IMR-90 (cell line): ENCODE data around the gene PXK. TPM values are rescaled to one million over a fixed set of nuclear protein-coding genes. Genes with fewer than 3 reads are reported as not detected.

ENCODE experiments used
- ATAC-seq: fragments of 200-7000 bp; cut with Tn5 transposase; 2 replicates; pipeline ENCODE4 v1.9.1; 2020; ENCODE audit warnings: low read depth, mild to moderate bottlenecking, moderate library complexity
- BruUV-seq: library from RNA; stranded (reverse); fragments of 400-500 nt; replicated peaks from 2 replicates; lab custom pipeline; 2021; lab: Mats Ljungman, UMichigan
- CTCF ChIA-PET: fragments of 300-600 bp; formaldehyde crosslinking; extraction: SDS; loops from one replicate; lab custom pipeline; 2021; ENCODE audit warnings: antibody characterized with exemption; lab: Yijun Ruan, JAX
- POLR2A ChIA-PET: fragments of 300-600 bp; sonication (Branson Sonifier 250); formaldehyde crosslinking; loops from one replicate; lab custom pipeline; 2022; ENCODE audit warnings: antibody characterized with exemption; ENCODE audit not compliant: unreplicated experiment; lab: Charles Lee
- DNase-seq: peaks from one replicate; pipeline ENCODE4 v3.0.0; 2013
- H2AFZ ChIP-seq: replicated peaks from 2 replicates; pipeline ENCODE3; 2013; ENCODE audit warnings: low read length, mild to moderate bottlenecking; ENCODE audit not compliant: poor library complexity
- H2AK5ac ChIP-seq: 2 replicates; pipeline ENCODE4 v1.6.1; 2013; ENCODE audit warnings: low read depth, low read length, inconsistent platforms
- H2AK9ac ChIP-seq: replicated peaks from 2 replicates; pipeline ENCODE3; 2013; ENCODE audit warnings: mild to moderate bottlenecking, low read depth, low read length, moderate library complexity; ENCODE audit not compliant: poor library complexity
- H2BK120ac ChIP-seq: 2 replicates; pipeline ENCODE4 v1.6.1; 2013; ENCODE audit warnings: low read depth, low read length, inconsistent platforms
- H2BK15ac ChIP-seq: 3 replicates; pipeline ENCODE4 v1.6.1; 2013; ENCODE audit warnings: low read depth, low read length, inconsistent platforms
- H2BK20ac ChIP-seq: 2 replicates; pipeline ENCODE4 v1.6.1; 2013; ENCODE audit warnings: low read depth, mild to moderate bottlenecking, inconsistent platforms, low read length, moderate library complexity
- H2BK5ac ChIP-seq: 2 replicates; pipeline ENCODE4 v1.6.1; 2013; ENCODE audit warnings: mild to moderate bottlenecking, low read depth, low read length, inconsistent platforms; ENCODE audit not compliant: poor library complexity, severe bottlenecking
- H3K14ac ChIP-seq: replicated peaks from 2 replicates; pipeline ENCODE4 v1.6.1; 2013; ENCODE audit warnings: low read depth, low read length, inconsistent platforms
- H3K18ac ChIP-seq: 2 replicates; pipeline ENCODE4 v1.6.1; 2013; ENCODE audit warnings: low read depth, low read length, control low read depth
- H3K23ac ChIP-seq: 2 replicates; pipeline ENCODE4 v1.6.1; 2013; ENCODE audit warnings: low read depth, low read length, inconsistent platforms
- H3K27ac ChIP-seq: 2 replicates; pipeline ENCODE4 v1.5.1; 2013; ENCODE audit warnings: mild to moderate bottlenecking, control low read depth, low read length; ENCODE audit not compliant: insufficient read depth
- H3K27me3 ChIP-seq: 2 replicates; pipeline ENCODE4 v1.6.1; 2013; ENCODE audit warnings: low read length; ENCODE audit not compliant: control insufficient read depth, insufficient read depth
- H3K36me3 ChIP-seq: 2 replicates; pipeline ENCODE4 v1.6.1; 2013; ENCODE audit warnings: low read length, mixed read lengths; ENCODE audit not compliant: control insufficient read depth, insufficient read depth
- H3K4ac ChIP-seq: 2 replicates; pipeline ENCODE4 v1.6.1; 2013; ENCODE audit warnings: low read depth, low read length, inconsistent platforms
- H3K4me1 ChIP-seq: 2 replicates; pipeline ENCODE4 v1.6.1; 2013; ENCODE audit warnings: low read length, mixed read lengths; ENCODE audit not compliant: control insufficient read depth, insufficient read depth
- H3K4me2 ChIP-seq: 2 replicates; pipeline ENCODE4 v1.6.1; 2013; ENCODE audit warnings: low read depth, mild to moderate bottlenecking, control low read depth, low read length, moderate library complexity
- H3K4me3 ChIP-seq: 2 replicates; pipeline ENCODE4 v1.5.1; 2013; ENCODE audit warnings: low read depth, mild to moderate bottlenecking, control low read depth, low read length, moderate library complexity; ENCODE audit not compliant: insufficient read depth
- H3K56ac ChIP-seq: 2 replicates; pipeline ENCODE4 v1.6.1; 2013; ENCODE audit warnings: low read length, inconsistent platforms; ENCODE audit not compliant: insufficient read depth; ENCODE audit errors: extremely low read depth
- H3K79me1 ChIP-seq, 2 experiments: 2 replicates each; pipeline ENCODE4 v1.6.1; 2013; ENCODE audit warnings: low read length in 2 of 2, inconsistent platforms in 1 of 2, low read depth in 1 of 2
- H3K9ac ChIP-seq: 2 replicates; pipeline ENCODE4 v1.6.1; 2013; ENCODE audit warnings: low read depth, low read length, control low read depth
- H3K9me1 ChIP-seq: 2 replicates; pipeline ENCODE4 v1.6.1; 2013; ENCODE audit warnings: low read length, inconsistent platforms; ENCODE audit not compliant: insufficient read depth
- H3K9me3 ChIP-seq: 2 replicates; pipeline ENCODE4 v1.6.1; 2013; ENCODE audit warnings: low read length; ENCODE audit not compliant: control insufficient read depth, insufficient read depth
- H4K20me1 ChIP-seq: 2 replicates; pipeline ENCODE4 v1.6.1; 2013; ENCODE audit warnings: low read length, inconsistent platforms; ENCODE audit not compliant: insufficient read depth
- H4K5ac ChIP-seq: 2 replicates; pipeline ENCODE4 v1.6.1; 2013; ENCODE audit warnings: mild to moderate bottlenecking, low read depth, low read length, control low read depth
- H4K8ac ChIP-seq, 2 experiments: 2 replicates each; pipeline ENCODE4 v1.6.1; 2013; ENCODE audit warnings: low read depth in 2 of 2, low read length in 2 of 2, control low read depth in 1 of 2, inconsistent platforms in 1 of 2
- H4K91ac ChIP-seq: 2 replicates; pipeline ENCODE4 v1.6.1; 2013; ENCODE audit warnings: low read depth, low read length, inconsistent platforms; ENCODE audit not compliant: insufficient read depth
- MAFK ChIP-seq: IDR thresholded peaks from 2 replicates; pipeline ENCODE4 v1.6.1; 2012; ENCODE audit warnings: low read depth, low read length, improper control_type of control experiment
- RAD21 ChIP-seq: IDR thresholded peaks from 2 replicates; pipeline ENCODE4 v1.6.1; 2012; ENCODE audit warnings: low read length, improper control_type of control experiment
- WGBS, 2 experiments: methylation state at CpG; one replicate each; pipeline versions ENCODE4 v1.1.5 to v1.1.7; 2013; ENCODE audit warnings: missing lambda C conversion rate in 2 of 2; ENCODE audit not compliant: insufficient read length in 1 of 2; ENCODE audit errors: extremely low coverage in 2 of 2; 5-methylcytosine and 5-hydroxymethylcytosine counted together
- dilution Hi-C: fragments of 300-500 bp; cut with HindIII; formaldehyde crosslinking; loops from one replicate; pipeline ENCODE4 v1.14.3; 2018; ENCODE audit warnings: low sequenced_read_pairs; ENCODE audit not compliant: unreplicated experiment
- in situ Hi-C: fragments of 300-500 bp; cut with MboI; formaldehyde crosslinking; loops from 3 replicates; pipeline ENCODE4 v1.14.3; 2019; ENCODE audit warnings: low sequenced_read_pairs, inconsistent platforms, mixed read lengths
- intact Hi-C: fragments of 100-400 bp; cut with micrococcal nuclease; formaldehyde crosslinking; loops from 2 replicates; pipeline ENCODE4 v1.10.0; 2022
- polyA plus RNA-seq, 3 experiments: library from polyadenylated mRNA; depleted of rRNA; stranded (reverse); fragments of >200 nt; gene quantifications; 2 replicates each; pipeline ENCODE4 v1.2.3, GENCODE V29; 2012; ENCODE audit warnings: low replicate concordance in 1 of 3
- total RNA-seq: library from RNA; depleted of rRNA; stranded (reverse); fragments of >200 nt; gene quantifications from 2 replicates; pipeline ENCODE4 v1.2.3, GENCODE V29; 2012

Gene PXK
- total and polyA plus RNA-seq, 2 of the 4 experiments (the other 2 are of a cell fraction): 14.3 to 17.7 TPM

- H3K9ac ChIP-seq: no peak overlapping the region
- H3K4me2 ChIP-seq: no peak overlapping the region
- peaks cover 3% of the 10 kb centered on the region; the same call in 1 of the 2 replicates for H3K9me1 ChIP-seq
- H2AFZ ChIP-seq: no peak overlapping the region
- ATAC-seq (no peak), DNase-seq (no peak)
- no peak overlapping the region for H2BK5ac ChIP-seq
- no peak overlapping the region for H3K4ac ChIP-seq
- no peak overlapping the region for H3K14ac ChIP-seq
- no peak overlapping the region for H3K56ac ChIP-seq
- peaks cover 64% of the 10 kb centered on the region for H3K36me3 ChIP-seq
- peaks cover 3 to 14% of the 10 kb centered on the region in 2 experiments; a peak in 3 of 4 replicates for H3K79me1 ChIP-seq
- no peak overlapping the region for H2BK20ac ChIP-seq
- dilution Hi-C loops (no loop called here), intact Hi-C loops (no loop called here), in situ Hi-C loops (no loop called here)
- no TSS peak for BruUV-seq
- H3K23ac ChIP-seq: no peak overlapping the region
- no peak overlapping the region for H2AK9ac ChIP-seq
- no peak overlapping the region for H2BK120ac ChIP-seq
- no CpG with 5 or more reads among the region's 2 CpGs for WGBS, 2 experiments
- POLR2A ChIA-PET: no interaction called here
- H4K20me1 ChIP-seq: no peaks in the 10 kb centered on the region
- H2AK5ac ChIP-seq: no peak overlapping the region
- H3K9me3 ChIP-seq: no peaks in the 10 kb centered on the region
- no peak overlapping the region for H3K27ac ChIP-seq
- no peak overlapping the region for H4K91ac ChIP-seq
- no peak overlapping the region for H3K18ac ChIP-seq
- H4K5ac ChIP-seq: no peak overlapping the region
- H3K4me1 ChIP-seq: peaks cover 2% of the 10 kb centered on the region
- no peak overlapping the region for H2BK15ac ChIP-seq
- TF ChIP-seq MAFK (peak; percentile 37; the same call in 1 of the 2 replicates), RAD21 (no peak)
- no peak overlapping the region for H4K8ac ChIP-seq
- CTCF ChIA-PET: interaction anchor here (0.6 kb wide), 1 partner anchor 74 kb away, joined by 3 read pairs; no protein-coding TSS in a partner anchor
- H3K27me3 ChIP-seq: no peaks in the 10 kb centered on the region
- no peak overlapping the region for H3K4me3 ChIP-seq
Measured at GRCh38 chr3:58425782-58426181, 93.1 kb downstream of the PXK start.
